OCI-LY7 (cell line): ENCODE results near the gene ASXL3. TPM values are rescaled to one million over a fixed set of nuclear protein-coding genes. Genes with fewer than 3 reads are reported as not detected.

Source experiments
- BruUV-seq: library from RNA; stranded (reverse); fragments of 400-500 nt; replicated peaks from 2 replicates; lab custom pipeline; 2021; lab: Mats Ljungman, UMichigan
- CTCF ChIA-PET: fragments of 300-600 bp; sonication (Branson Sonifier 250); formaldehyde crosslinking; loops from one replicate; lab custom pipeline; 2022; ENCODE audit warnings: antibody characterized with exemption; ENCODE audit not compliant: unreplicated experiment; lab: Charles Lee
- POLR2A ChIA-PET: fragments of 300-600 bp; sonication (Branson Sonifier 250); formaldehyde crosslinking; loops from one replicate; lab custom pipeline; 2022; ENCODE audit warnings: antibody characterized with exemption; lab: Charles Lee
- DNase-seq: peaks from one replicate; pipeline ENCODE4 v3.0.0-alpha.2; 2015; ENCODE audit warnings: low spot score
- H2AFZ ChIP-seq: fragments of 200-600 bp; sonication (generic), shearing (Covaris generic); 2 replicates; pipeline ENCODE4 v1.6.1; 2014; ENCODE audit warnings: mild to moderate bottlenecking, antibody characterized with exemption, low read length, moderate library complexity
- H3K27ac ChIP-seq: fragments of 200-600 bp; sonication (generic); 2 replicates; pipeline ENCODE4 v1.5.1; 2014; ENCODE audit warnings: mixed run types, low read depth, mild to moderate bottlenecking, moderate library complexity, low read length, inconsistent platforms; ENCODE audit not compliant: poor library complexity, severe bottlenecking
- H3K36me3 ChIP-seq: fragments of 200-600 bp; sonication (generic); 2 replicates; pipeline ENCODE4 v1.6.1; 2014; ENCODE audit warnings: mild to moderate bottlenecking, antibody characterized with exemption, low read length, moderate library complexity, mixed read lengths; ENCODE audit not compliant: insufficient read depth
- H3K4me1 ChIP-seq: fragments of 200-600 bp; sonication (generic); 2 replicates; pipeline ENCODE4 v1.5.1; 2014; ENCODE audit warnings: mild to moderate bottlenecking, low read length; ENCODE audit not compliant: insufficient read depth, poor library complexity, severe bottlenecking
- H3K4me2 ChIP-seq: fragments of 200-600 bp; sonication (generic); 2 replicates; pipeline ENCODE4 v1.6.1; 2014; ENCODE audit warnings: mild to moderate bottlenecking, low read length
- H3K4me3 ChIP-seq: fragments of 200-600 bp; sonication (generic); 2 replicates; pipeline ENCODE4 v1.5.1; 2014; ENCODE audit warnings: mild to moderate bottlenecking, low read depth, low read length; ENCODE audit not compliant: poor library complexity, severe bottlenecking
- H3K79me2 ChIP-seq: fragments of 200-600 bp; sonication (generic); 2 replicates; pipeline ENCODE4 v1.6.1; 2016; ENCODE audit warnings: low read depth, mild to moderate bottlenecking, low read length, moderate library complexity, mixed read lengths; ENCODE audit not compliant: insufficient read depth
- H3K9me2 ChIP-seq: fragments of 200-600 bp; sonication (generic); 2 replicates; pipeline ENCODE4 v1.6.1; 2016; ENCODE audit warnings: mild to moderate bottlenecking, low read length, mixed read lengths; ENCODE audit not compliant: insufficient read depth
- H3K9me3 ChIP-seq: fragments of 200-600 bp; sonication (generic); 2 replicates; pipeline ENCODE4 v1.6.1; 2014; ENCODE audit warnings: mild to moderate bottlenecking, mixed run types, low read length, mixed read lengths
- H4K20me1 ChIP-seq: fragments of 200-600 bp; sonication (generic); 2 replicates; pipeline ENCODE4 v1.6.1; 2014; ENCODE audit warnings: mild to moderate bottlenecking, antibody characterized with exemption, low read length, moderate library complexity, mixed read lengths; ENCODE audit not compliant: insufficient read depth
- CTCF ChIP-seq: fragments of 200-600 bp; sonication (generic); conservative IDR thresholded peaks from 2 replicates; pipeline ENCODE4 v1.5.1; 2014; ENCODE audit warnings: mild to moderate bottlenecking, antibody characterized with exemption, low read length, moderate library complexity, mixed read lengths
- EZH2phosphoT487 ChIP-seq: fragments of 200-600 bp; sonication (generic); IDR thresholded peaks from 2 replicates; pipeline ENCODE4 v1.6.1; 2018; ENCODE audit warnings: low read depth, borderline replicate concordance, mild to moderate bottlenecking, mixed run types, antibody characterized with exemption, low read length, moderate library complexity, mixed read lengths
- intact Hi-C: fragments of 100-400 bp; cut with micrococcal nuclease; formaldehyde crosslinking; loops from one replicate; pipeline ENCODE4 v1.10.0; 2022; ENCODE audit not compliant: unreplicated experiment
- total RNA-seq, 2 experiments: library from RNA; depleted of rRNA in 1 of 2; stranded (reverse); fragments of >200 nt in 1 of 2; shearing (Covaris generic) in 1 of 2; gene quantifications; 2 replicates each; pipeline ENCODE4 v1.2.3, GENCODE V29; 2014 to 2022

The ASXL3 gene
- total RNA-seq, 2 experiments from 2014 or later: 2.6 TPM

- peak; percentile 46 for DNase-seq
- POLR2A ChIA-PET: interaction anchor here (0.6 kb wide), 1 partner anchor 39 kb away, joined by 3 read pairs; no protein-coding TSS in a partner anchor
- CTCF ChIA-PET: no interaction called here
- Histone ChIP-seq H3K9me3 (no peaks in the 10 kb centered on the region), H3K79me2 (no peaks in the 10 kb centered on the region), H3K36me3 (no peaks in the 10 kb centered on the region), H3K4me2 (no peak overlapping the region), H4K20me1 (no peaks in the 10 kb centered on the region), H3K9me2 (no peaks in the 10 kb centered on the region), H3K4me3 (no peak overlapping the region), H3K4me1 (peaks cover 6% of the 10 kb centered on the region), H2AFZ (no peak overlapping the region), H3K27ac (no peak overlapping the region)
- intact Hi-C loops: loop anchor here (10.0 kb wide), 1 partner anchor 517 kb away; no protein-coding TSS in a partner anchor
- TF ChIP-seq CTCF (peak; percentile 76), EZH2phosphoT487 (no peak)
- no TSS peak for BruUV-seq
These were observed 173.7 kb downstream of the ASXL3 start for GRCh38 chr18:33751613-33752221.

GRCh38 chr18:33755391-33755790 is 177.4 kb downstream of the ASXL3 start:
- no peaks in the 10 kb centered on the region for H4K20me1 ChIP-seq
- POLR2A ChIA-PET: interaction anchor here (1.1 kb wide), 1 partner anchor 10 kb away, joined by 3 read pairs; no protein-coding TSS in a partner anchor
- no peak overlapping the region for H3K4me3 ChIP-seq
- no TSS peak for BruUV-seq
- no peaks in the 10 kb centered on the region for H3K79me2 ChIP-seq
- H3K27ac ChIP-seq: no peak overlapping the region
- CTCF ChIA-PET: no interaction called here
- no peaks in the 10 kb centered on the region for H3K9me2 ChIP-seq
- H2AFZ ChIP-seq: no peak overlapping the region
- intact Hi-C loops: loop anchor here (10.0 kb wide), 1 partner anchor 521 kb away; no protein-coding TSS in a partner anchor
- TF ChIP-seq EZH2phosphoT487 (no peak), CTCF (no peak)
- H3K9me3 ChIP-seq: no peaks in the 10 kb centered on the region
- no peaks in the 10 kb centered on the region for H3K36me3 ChIP-seq
- H3K4me1 ChIP-seq: peaks cover 2% of the 10 kb centered on the region
- DNase-seq: no peak
- H3K4me2 ChIP-seq: no peak overlapping the region
